GM12878 (cell line): Measurements from ENCODE around the gene MAZ. TPM values are rescaled to one million over a fixed set of nuclear protein-coding genes. Genes with fewer than 3 reads are reported as not detected.

Source experiments
- ATAC-seq: fragments of 200-7000 bp; cut with Tn5 transposase; 3 replicates; pipeline ENCODE4 v1.9.1; 2020; ENCODE audit warnings: mild to moderate bottlenecking, moderate library complexity
- BruUV-seq: library from RNA; stranded (reverse); fragments of 400-500 nt; replicated peaks from 2 replicates; lab custom pipeline; 2021; lab: Mats Ljungman, UMichigan
- CTCF ChIA-PET: fragments of 300-600 bp; sonication (Branson Sonifier 250); formaldehyde crosslinking; extraction: SDS; loops from one replicate; lab custom pipeline; 2021; ENCODE audit warnings: inconsistent platforms; lab: Yijun Ruan, JAX
- POLR2A ChIA-PET: fragments of 350-600 bp; formaldehyde crosslinking; extraction: SDS; loops from one replicate; lab custom pipeline; 2021; ENCODE audit warnings: inconsistent platforms; lab: Charles Lee
- RAD21 ChIA-PET: fragments of 300-600 bp; sonication (Branson Sonifier 250); formaldehyde crosslinking; loops from one replicate; lab custom pipeline; 2023; ENCODE audit warnings: antibody characterized with exemption; ENCODE audit not compliant: unreplicated experiment; lab: Charles Lee
- SMC1A ChIA-PET: fragments of 300-600 bp; sonication (Branson Sonifier 250); formaldehyde crosslinking; loops from one replicate; lab custom pipeline; 2023; ENCODE audit not compliant: unreplicated experiment, uncharacterized antibody; lab: Charles Lee
- DNase-seq: peaks from one replicate; pipeline ENCODE4 v3.0.0-alpha.2; 2011; ENCODE audit warnings: low read depth, low spot score
- FAIRE-seq: peaks from 3 replicates; lab custom pipeline; 2011; peaks lifted over from hg19 to GRCh38; lab: Jason Lieb, UNC
- H2AFZ ChIP-seq: 2 replicates; pipeline ENCODE4 v1.6.0; 2011; ENCODE audit warnings: low read depth, low read length, control low read depth; ENCODE audit not compliant: control insufficient read depth
- H3K27ac ChIP-seq: 2 replicates; pipeline ENCODE4 v1.5.1; 2011; ENCODE audit warnings: control low read depth; ENCODE audit not compliant: control insufficient read depth, insufficient read depth
- H3K27me3 ChIP-seq, 2 experiments: replicated peaks in 1 of 2; 2 replicates each; pipeline versions ENCODE4 v1.6.0 to v1.6.1; 2011; ENCODE audit warnings: low read length in 1 of 2; ENCODE audit not compliant: control insufficient read depth in 2 of 2, insufficient read depth in 2 of 2
- H3K36me3 ChIP-seq, 2 experiments: 2 replicates each; pipeline ENCODE4 v1.5.1; 2011; ENCODE audit warnings: low read length in 1 of 2; ENCODE audit not compliant: control insufficient read depth in 2 of 2, insufficient read depth in 2 of 2
- H3K4me1 ChIP-seq: 2 replicates; pipeline ENCODE4 v1.6.1; 2011; ENCODE audit warnings: mild to moderate bottlenecking, low read length, moderate library complexity, mixed read lengths; ENCODE audit not compliant: control insufficient read depth, insufficient read depth
- H3K4me2 ChIP-seq: 2 replicates; pipeline ENCODE4 v1.6.0; 2011; ENCODE audit warnings: control low read depth; ENCODE audit not compliant: control insufficient read depth, insufficient read depth
- H3K4me3 ChIP-seq: fragments of 200-600 bp; sonication (generic); 2 replicates; pipeline ENCODE4 v1.5.1; 2016
- H3K79me2 ChIP-seq: 2 replicates; pipeline ENCODE4 v1.6.0; 2011; ENCODE audit warnings: low read length; ENCODE audit not compliant: control insufficient read depth, insufficient read depth
- H3K9ac ChIP-seq: 2 replicates; pipeline ENCODE4 v1.8.0; 2011; ENCODE audit warnings: low read length, control low read depth, mixed read lengths; ENCODE audit not compliant: control insufficient read depth, insufficient read depth
- H3K9me3 ChIP-seq: replicated peaks from 3 replicates; pipeline ENCODE4 v1.5.1; 2011; ENCODE audit warnings: mild to moderate bottlenecking, low read length; ENCODE audit not compliant: control insufficient read depth, insufficient read depth
- H4K20me1 ChIP-seq: 2 replicates; pipeline ENCODE4 v1.6.0; 2011; ENCODE audit not compliant: control insufficient read depth, insufficient read depth
- BRCA1 ChIP-seq: IDR thresholded peaks from 2 replicates; pipeline ENCODE4 v1.6.1; 2011; ENCODE audit warnings: low read depth, low read length, improper control_type of control experiment
- CREM ChIP-seq: IDR thresholded peaks from 2 replicates; pipeline ENCODE4 v1.6.1; 2014; ENCODE audit warnings: antibody characterized with exemption, low read depth
- EED ChIP-seq: sonication (generic); IDR thresholded peaks from 2 replicates; pipeline ENCODE4 v1.6.1; 2016; ENCODE audit warnings: antibody characterized with exemption, low read depth
- IKZF2 ChIP-seq, 2 experiments: fragments of 450-650 bp; IDR thresholded peaks; 2 replicates each; pipeline ENCODE4 v1.6.1; 2017; ENCODE audit warnings: mild to moderate bottlenecking in 2 of 2, moderate library complexity in 2 of 2
- JUND ChIP-seq: IDR thresholded peaks from 2 replicates; pipeline ENCODE4 v1.6.1; 2012; ENCODE audit warnings: low read depth, mild to moderate bottlenecking, low read length, improper control_type of control experiment, moderate library complexity
- KDM1A ChIP-seq: fragments of 200-600 bp; sonication (generic); IDR thresholded peaks from 2 replicates; pipeline ENCODE4 v1.6.1; 2016; ENCODE audit warnings: borderline replicate concordance
- MAX ChIP-seq: IDR thresholded peaks from 2 replicates; pipeline ENCODE4 v1.6.1; 2012; ENCODE audit warnings: low read depth, low read length, improper control_type of control experiment
- MEF2A ChIP-seq: IDR thresholded peaks from 2 replicates; pipeline ENCODE4 v1.6.1; 2011; ENCODE audit warnings: low read depth, mild to moderate bottlenecking, low read length, moderate library complexity; ENCODE audit not compliant: insufficient read depth
- MTA2 ChIP-seq: fragments of 450-650 bp; IDR thresholded peaks from 2 replicates; pipeline ENCODE4 v1.6.1; 2016; ENCODE audit warnings: low read depth, mild to moderate bottlenecking, moderate library complexity
- MYB ChIP-seq: fragments of 150-350 bp; IDR thresholded peaks from 2 replicates; pipeline ENCODE4 v1.6.1; 2014; ENCODE audit warnings: mild to moderate bottlenecking, low read depth, low read length, borderline replicate concordance
- NKRF ChIP-seq: fragments of 450-650 bp; conservative IDR thresholded peaks from 2 replicates; pipeline ENCODE4 v1.6.1; 2017; ENCODE audit warnings: mild to moderate bottlenecking, moderate library complexity
- RB1 ChIP-seq: fragments of 450-650 bp; formaldehyde crosslinking; IDR thresholded peaks from 2 replicates; pipeline ENCODE4 v1.6.1; 2017; ENCODE audit warnings: mild to moderate bottlenecking, borderline replicate concordance
- SPI1 ChIP-seq: IDR thresholded peaks from 2 replicates; pipeline ENCODE4 v1.6.1; 2011; ENCODE audit warnings: low read depth, mild to moderate bottlenecking, low read length, moderate library complexity, borderline replicate concordance; ENCODE audit not compliant: insufficient read depth
- SUZ12 ChIP-seq: fragments of 200-600 bp; sonication (generic); IDR thresholded peaks from one replicate; pipeline ENCODE4 v1.6.1; 2018; ENCODE audit warnings: antibody characterized with exemption, mild to moderate bottlenecking; ENCODE audit not compliant: unreplicated experiment
- WGBS: methylation state at CpG from one replicate; pipeline ENCODE4 v1.1.6; 2016; ENCODE audit warnings: low lambda C conversion rate; ENCODE audit not compliant: insufficient replicate concordance, insufficient coverage; ENCODE audit errors: missing lambda C conversion rate; 5-methylcytosine and 5-hydroxymethylcytosine counted together
- in situ Hi-C: fragments of 300-500 bp; cut with MboI; formaldehyde crosslinking; loops from 9 replicates; pipeline ENCODE4 v1.14.3; 2018; ENCODE audit warnings: mixed read lengths
- intact Hi-C: fragments of 100-400 bp; cut with micrococcal nuclease; formaldehyde crosslinking; loops from one replicate; pipeline ENCODE4 v1.14.2; 2022; ENCODE audit not compliant: unreplicated experiment
- polyA plus RNA-seq, 11 experiments: library from polyadenylated mRNA; depleted of rRNA in 4 of 11; unstranded in 6 of 11; stranded (reverse) in 5 of 11; fragments of >200 nt; fragmentation: Nextera tagmentation in 4 of 11; fragmentation: Illumina TruSeq in 1 of 11; extraction: Ambion mirVana in 4 of 11; extraction: Trizol in 1 of 11; gene quantifications; 1 replicate in 1 of 11; 2 replicates in 10 of 11; pipeline versions ENCODE4 v1.2.1 to v1.2.3, GENCODE V29; 2011 to 2016; ENCODE audit warnings: inconsistent platforms in 2 of 11, missing spikeins in 2 of 11, low read depth in 1 of 11
- total RNA-seq, 4 experiments: library from RNA; depleted of rRNA in 3 of 4; stranded (reverse); fragments of >200 nt in 3 of 4; fragmentation: Illumina TruSeq in 1 of 4; extraction: Trizol in 1 of 4; gene quantifications; 2 replicates each; pipeline versions ENCODE4 v1.2.1 to v1.2.3, GENCODE V29; 2013 to 2021

MAZ gene
- total and polyA plus RNA-seq, 10 of the 15 experiments (the other 5 are each of a cell fraction or from before 2014, with no cell fraction given) = 23.9 to 309 (median 116) TPM

GRCh38 chr16:29757950-29758466, 48.3 kb upstream of the MAZ start:
- 94% methylated on average over 5 of the region's 6 CpGs for WGBS
- Histone ChIP-seq H2AFZ (no peak overlapping the region), H3K9me3 (no peaks in the 10 kb centered on the region), H4K20me1 (no peaks in the 10 kb centered on the region), H3K27ac (no peak overlapping the region), H3K4me2 (no peak overlapping the region), H3K9ac (no peak overlapping the region), H3K36me3 (no peaks in the 10 kb centered on the region), H3K4me1 (peaks cover 17% of the 10 kb centered on the region), H3K4me3 (no peak overlapping the region), H3K79me2 (no peaks in the 10 kb centered on the region), H3K27me3 (no peaks in the 10 kb centered on the region)
- POLR2A ChIA-PET = interaction anchor here (0.6 kb wide), 1 partner anchor 22 kb away, joined by 3 read pairs; no protein-coding TSS in a partner anchor
- SMC1A ChIA-PET = no interaction called here
- CTCF ChIA-PET = interaction anchor here (1.2 to 2.1 kb wide), 2 partner anchors 10 to 27 kb away, joined by 3 to 8 read pairs; no protein-coding TSS in a partner anchor
- no TSS peak for BruUV-seq
- TF ChIP-seq SPI1 (no peak), KDM1A (no peak), RB1 (no peak), MTA2 (no peak), CREM (no peak), EED (no peak), BRCA1 (no peak), IKZF2 (IDR thresholded peaks at IDR 0.05) (no peak), SUZ12 (no peak), NKRF (no peak), JUND (no peak), MEF2A (no peak), MAX (no peak), MYB (no peak)
- in situ Hi-C loops (no loop called here), intact Hi-C loops (no loop called here)
- ATAC-seq = no peak
- no peak for FAIRE-seq
- RAD21 ChIA-PET = no interaction called here
- DNase-seq = no peak
